Smooth muscle cell of the pulmonary artery (primary cell): ENCODE results near the gene MMEL1. TPM values are rescaled to one million over a fixed set of nuclear protein-coding genes. Genes with fewer than 3 reads are reported as not detected.

Experiments
- total RNA-seq: library from RNA; depleted of rRNA; stranded (reverse); fragments of >200 nt; gene quantifications from 2 replicates; pipeline ENCODE4 v1.2.3, GENCODE V29; 2014

Gene MMEL1, protein sequence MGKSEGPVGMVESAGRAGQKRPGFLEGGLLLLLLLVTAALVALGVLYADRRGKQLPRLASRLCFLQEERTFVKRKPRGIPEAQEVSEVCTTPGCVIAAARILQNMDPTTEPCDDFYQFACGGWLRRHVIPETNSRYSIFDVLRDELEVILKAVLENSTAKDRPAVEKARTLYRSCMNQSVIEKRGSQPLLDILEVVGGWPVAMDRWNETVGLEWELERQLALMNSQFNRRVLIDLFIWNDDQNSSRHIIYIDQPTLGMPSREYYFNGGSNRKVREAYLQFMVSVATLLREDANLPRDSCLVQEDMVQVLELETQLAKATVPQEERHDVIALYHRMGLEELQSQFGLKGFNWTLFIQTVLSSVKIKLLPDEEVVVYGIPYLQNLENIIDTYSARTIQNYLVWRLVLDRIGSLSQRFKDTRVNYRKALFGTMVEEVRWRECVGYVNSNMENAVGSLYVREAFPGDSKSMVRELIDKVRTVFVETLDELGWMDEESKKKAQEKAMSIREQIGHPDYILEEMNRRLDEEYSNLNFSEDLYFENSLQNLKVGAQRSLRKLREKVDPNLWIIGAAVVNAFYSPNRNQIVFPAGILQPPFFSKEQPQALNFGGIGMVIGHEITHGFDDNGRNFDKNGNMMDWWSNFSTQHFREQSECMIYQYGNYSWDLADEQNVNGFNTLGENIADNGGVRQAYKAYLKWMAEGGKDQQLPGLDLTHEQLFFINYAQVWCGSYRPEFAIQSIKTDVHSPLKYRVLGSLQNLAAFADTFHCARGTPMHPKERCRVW
- 0.39 TPM in 1 of 2 replicates, not detected in the other for total RNA-seq

DNA sequence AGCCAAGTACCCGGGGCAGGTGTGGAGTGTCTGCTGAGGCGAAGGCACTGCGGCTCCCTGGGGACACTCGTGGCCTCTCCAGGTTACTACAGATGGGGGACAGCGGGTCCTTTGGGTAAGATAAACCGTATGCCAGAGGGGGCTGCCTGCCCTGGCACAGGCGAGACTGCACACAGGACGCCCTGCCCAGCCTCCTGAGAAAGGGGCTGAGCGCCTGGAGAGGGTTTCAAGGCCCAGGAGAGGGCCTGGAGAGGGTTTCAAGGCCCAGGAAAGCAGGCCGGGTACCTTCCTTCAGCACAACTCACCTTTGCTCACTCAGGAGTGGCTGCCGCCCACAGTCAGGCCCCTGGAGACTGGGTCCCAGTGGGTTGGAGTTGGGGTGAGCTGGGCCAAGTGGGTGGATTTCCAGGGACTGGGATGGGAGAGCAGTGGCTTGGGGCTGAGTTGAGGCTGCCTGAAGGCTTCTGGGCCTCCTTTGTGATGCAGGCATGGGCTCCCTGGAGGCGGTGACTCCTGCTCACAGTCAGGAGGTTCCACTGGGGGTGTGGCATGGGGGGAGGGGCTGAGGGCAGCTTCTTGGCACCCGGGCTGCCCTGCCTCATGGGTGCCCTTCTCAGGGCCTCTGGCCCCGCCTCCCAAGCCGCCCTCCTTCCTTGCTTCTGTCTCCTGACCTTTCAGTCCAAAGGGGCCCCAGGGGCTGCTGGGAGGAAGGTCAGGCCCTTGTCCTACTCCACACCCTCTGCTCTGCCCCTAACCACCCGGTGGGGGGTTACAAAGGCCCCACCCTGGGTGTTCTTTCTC lies at the start of gene MMEL1:
MMEL1 (minus strand) TSS at position 456 of the 801 bp plus-strand sequence. CDS start 3,532 bp downstream, outside the sequence.

GRCh38 chr1:2586154-2587070 lies 46.4 kb downstream of the MMEL1 start, which contains the start of gene PRXL2B:
TSS of gene PRXL2B (plus strand) at chr1:2586777. CDS start at chr1:2586886, 109 bp downstream.

DNA sequence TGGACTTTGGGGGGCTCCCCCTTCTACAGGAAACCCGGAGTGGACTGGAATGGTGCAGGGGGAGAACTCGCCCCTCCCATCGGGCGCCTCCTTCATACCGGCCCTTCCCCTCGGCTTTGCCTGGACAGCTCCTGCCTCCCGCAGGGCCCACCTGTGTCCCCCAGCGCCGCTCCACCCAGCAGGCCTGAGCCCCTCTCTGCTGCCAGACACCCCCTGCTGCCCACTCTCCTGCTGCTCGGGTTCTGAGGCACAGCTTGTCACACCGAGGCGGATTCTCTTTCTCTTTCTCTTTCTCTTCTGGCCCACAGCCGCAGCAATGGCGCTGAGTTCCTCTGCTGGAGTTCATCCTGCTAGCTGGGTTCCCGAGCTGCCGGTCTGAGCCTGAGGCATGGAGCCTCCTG lies 76.5 kb downstream of the MMEL1 start, which contains the start of gene TNFRSF14:
TNFRSF14 (plus strand) TSS at position 95 of the 401 bp plus-strand sequence; CDS start at position 389, 294 bp downstream.

Other genes starting within 250 kb of the MMEL1 start
- 15.4 and 20.0 TPM in 2 replicates for gene MORN1, start 241.5 kb downstream of the MMEL1 start, total RNA-seq
- gene RER1, start 241.2 kb downstream of the MMEL1 start, total RNA-seq: 112 TPM in 2 replicates
- gene PEX10, start 220.5 kb downstream of the MMEL1 start, total RNA-seq: 27.2 and 43.2 TPM in 2 replicates
- 0.33 and 0.53 TPM in 2 replicates for gene PLCH2, start 156.7 kb downstream of the MMEL1 start, total RNA-seq
- gene PANK4, start 106.4 kb downstream of the MMEL1 start, total RNA-seq: 22.0 and 23.2 TPM in 2 replicates
- gene HES5, start 102.8 kb downstream of the MMEL1 start, total RNA-seq: not detected in 2 replicates
- gene TNFRSF14, start 76.6 kb downstream of the MMEL1 start, total RNA-seq: 19.3 and 25.0 TPM in 2 replicates
- 15.2 and 16.9 TPM in 2 replicates for gene PRXL2B, start 46.2 kb downstream of the MMEL1 start, total RNA-seq
- gene TTC34, start 168.7 kb upstream of the MMEL1 start, total RNA-seq: 0.20 and 0.33 TPM in 2 replicates